Panc1 (cell line): ENCODE measurements around the gene MCF2L.

Experiments used
- CTCF ChIP-seq: fragments of 450-650 bp; IDR thresholded peaks from 2 replicates; pipeline ENCODE4 v1.5.1; 2017; ENCODE audit warnings: mild to moderate bottlenecking
- REST ChIP-seq, 2 experiments: IDR thresholded peaks; 2 replicates each; pipeline ENCODE4 v1.6.1; 2011 to 2012; ENCODE audit warnings: low read depth in 2 of 2, control low read depth in 1 of 2, low read length in 1 of 2, mild to moderate bottlenecking in 1 of 2, moderate library complexity in 1 of 2; ENCODE audit not compliant: insufficient read depth in 1 of 2
- SIN3A ChIP-seq: IDR thresholded peaks from 2 replicates; pipeline ENCODE4 v1.6.1; 2012; ENCODE audit warnings: low read depth, mild to moderate bottlenecking, low read length, moderate library complexity, borderline replicate concordance; ENCODE audit not compliant: insufficient read depth

DNA sequence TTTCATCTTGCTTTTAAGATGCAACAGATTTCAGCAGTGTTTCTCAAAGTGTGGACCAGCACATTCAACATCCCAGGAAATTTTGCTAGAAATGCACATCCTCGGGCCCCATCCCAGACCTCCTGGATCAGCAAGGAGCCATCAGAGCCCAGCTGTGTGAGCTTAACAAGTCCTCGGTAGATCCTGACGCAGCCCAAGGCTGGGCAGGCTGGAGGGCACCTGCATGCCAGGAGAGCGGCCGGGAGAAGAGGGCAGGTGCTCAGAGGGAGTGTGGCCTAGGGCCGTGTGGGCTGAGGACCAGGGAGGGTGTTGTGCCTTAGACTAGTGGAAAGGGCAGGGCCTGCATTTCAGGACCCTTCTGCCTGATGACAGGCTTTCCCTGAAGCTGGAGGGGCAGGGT lies 2.2 kb upstream of the MCF2L start:
- no peak for TF ChIP-seq CTCF
- no peak for TF ChIP-seq REST (IDR thresholded peaks at IDR 0.05; ENCODE audit: insufficient read depth in 1 of 2, low read depth in 2 of 2, low read length in 1 of 2)
- no peak for TF ChIP-seq SIN3A
